CD4-positive, alpha-beta T cell (primary cell): ENCODE results near the gene GRK4. TPM values are rescaled to one million over a fixed set of nuclear protein-coding genes. Genes with fewer than 3 reads are reported as not detected.
A peak's percentile ranks its signal among the peaks of the same experiment; 100 is the strongest.

Experiments used
- ATAC-seq: fragments of 200-7000 bp; cut with Tn5 transposase; one replicate; pipeline ENCODE4 v1.10.0; 2022; ENCODE audit warnings: mild to moderate bottlenecking; ENCODE audit not compliant: poor library complexity
- CTCF ChIA-PET: fragments of 350-600 bp; sonication (Branson Sonifier 250); formaldehyde crosslinking; loops from one replicate; lab custom pipeline; 2021; ENCODE audit warnings: antibody characterized with exemption, inconsistent platforms; lab: Charles Lee
- POLR2A ChIA-PET: fragments of 350-600 bp; sonication (Branson Sonifier 250); formaldehyde crosslinking; loops from one replicate; lab custom pipeline; 2021; ENCODE audit warnings: antibody characterized with exemption, inconsistent platforms; lab: Charles Lee
- DNase-seq, 14 experiments: peaks; one replicate each; pipeline ENCODE4 v3.0.0-alpha.2; 2013 to 2020; ENCODE audit warnings: mixed read lengths in 2 of 14
- H3K27ac ChIP-seq, 2 donors: one replicate each; pipeline versions ENCODE4 v1.5.1 to v1.7.0; 2013; ENCODE audit warnings: low read length in 2 of 2, low read depth in 1 of 2, mild to moderate bottlenecking in 1 of 2
- H3K27me3 ChIP-seq, 2 experiments: 1 replicate in 1 of 2; 2 replicates in 1 of 2; pipeline versions ENCODE4 v1.6.1 to v1.7.0; 2013; ENCODE audit warnings: low read length in 2 of 2, control low read depth in 1 of 2, mild to moderate bottlenecking in 1 of 2, moderate library complexity in 1 of 2; ENCODE audit not compliant: insufficient read depth in 2 of 2, control insufficient read depth in 1 of 2
- H3K36me3 ChIP-seq: one replicate; pipeline ENCODE4 v1.6.1; 2013; ENCODE audit warnings: low read length, control low read depth; ENCODE audit not compliant: insufficient read depth
- H3K4me1 ChIP-seq: one replicate; pipeline ENCODE4 v1.6.1; 2013; ENCODE audit warnings: low read length, control low read depth; ENCODE audit not compliant: insufficient read depth
- H3K4me3 ChIP-seq: one replicate; pipeline ENCODE4 v1.5.1; 2013; ENCODE audit warnings: mild to moderate bottlenecking, low read length, moderate library complexity
- H3K9me3 ChIP-seq, 2 experiments: 1 replicate in 1 of 2; 2 replicates in 1 of 2; pipeline versions ENCODE4 v1.6.1 to v1.7.0; 2013; ENCODE audit warnings: low read length in 2 of 2, mild to moderate bottlenecking in 2 of 2, control low read depth in 1 of 2, moderate library complexity in 1 of 2; ENCODE audit not compliant: control insufficient read depth in 1 of 2, insufficient read depth in 1 of 2
- H3K27ac Mint-ChIP-seq: one replicate; pipeline ENCODE4 v1.8.0; 2020; ENCODE audit warnings: mixed read lengths
- H3K27me3 Mint-ChIP-seq: one replicate; pipeline ENCODE4 v1.8.0; 2021; ENCODE audit warnings: mixed read lengths
- H3K36me3 Mint-ChIP-seq: one replicate; pipeline ENCODE4 v1.8.0; 2021; ENCODE audit warnings: low read depth, mixed read lengths
- H3K4me1 Mint-ChIP-seq: one replicate; pipeline ENCODE4 v1.8.0; 2021; ENCODE audit warnings: low read depth, mixed read lengths
- H3K4me3 Mint-ChIP-seq: one replicate; pipeline ENCODE4 v1.8.0; 2020; ENCODE audit warnings: mild to moderate bottlenecking, mixed read lengths
- H3K9me3 Mint-ChIP-seq: one replicate; pipeline ENCODE4 v1.8.0; 2020; ENCODE audit warnings: mixed read lengths
- CTCF ChIP-seq: fragments of 200-600 bp; IDR thresholded peaks from one replicate; pipeline ENCODE4 v1.8.0; 2022; ENCODE audit warnings: antibody characterized with exemption, mild to moderate bottlenecking
- intact Hi-C, 2 experiments: fragments of 100-400 bp; cut with DNase I in 1 of 2; cut with micrococcal nuclease in 1 of 2; formaldehyde crosslinking; loops; one replicate each; pipeline versions ENCODE4 v1.15.1 to v1.9.0; 2023 to 2025; cut with DNase I, micrococcal nuclease
- total RNA-seq, 174 experiments: library from RNA in 2 of 174; stranded (reverse) in 2 of 174; gene quantifications; one replicate each; pipeline ENCODE4 v1.2.3 and lab custom pipeline; 2021 to 2026

Gene GRK4
- total RNA-seq, 2 experiments from 2014 or later, result 1.2 to 1.8 TPM

GRCh38 chr4:3071811-3072210 is 108.4 kb downstream of the GRK4 start:
- no peaks in the 10 kb centered on the region for H3K36me3 ChIP-seq
- CTCF ChIA-PET, result no interaction called here
- Mint-ChIP-seq H3K4me1 (peaks cover 15% of the 10 kb centered on the region), H3K27me3 (no peaks in the 10 kb centered on the region), H3K36me3 (no peaks in the 10 kb centered on the region), H3K9me3 (no peaks in the 10 kb centered on the region), H3K27ac (no peak overlapping the region), H3K4me3 (peak overlapping the region; percentile 46)
- H3K9me3 ChIP-seq, result no peaks in the 10 kb centered on the region
- intact Hi-C loops, result loop anchor here in 1 of 2 experiments (2.0 to 10.0 kb wide), 9 partner anchors 23 to 1487 kb away; partner anchors contain the start of genes FAM193A, HAUS3, LETM1 and POLN
- peaks cover 23% of the 10 kb centered on the region for H3K4me1 ChIP-seq
- no peak overlapping the region for H3K4me3 ChIP-seq
- no peaks in the 10 kb centered on the region for H3K27me3 ChIP-seq
- H3K27ac ChIP-seq, result no peak overlapping the region
- TF ChIP-seq CTCF, result no peak
- peak in 1 of 14 experiments; percentile 34 for DNase-seq
- POLR2A ChIA-PET, result interaction anchor here (4.1 kb wide), 1 partner anchor 30 kb away, joined by 18 read pairs; no protein-coding TSS in a partner anchor
- no peak for ATAC-seq

GRCh38 chr4:3073158-3074077 is 110.0 kb downstream of the GRK4 start:
- peak overlapping the region; percentile 64 for H3K4me3 ChIP-seq
- DNase-seq, result peak in 8 of 14 experiments; percentile 1 to 46 (median 7)
- no peak overlapping the region for H3K27ac Mint-ChIP-seq
- ChIA-PET CTCF (interaction anchor here (1.2 to 1.4 kb wide), 3 partner anchors 34 to 660 kb away, joined by 3 to 4 read pairs (median 3); no protein-coding TSS in a partner anchor), POLR2A (interaction anchor here (1.0 to 4.1 kb wide), 5 partner anchors 29 to 318 kb away, joined by 3 to 18 read pairs (median 6); partner anchors contain the start of genes GRK4 and NOP14)
- H3K4me1 Mint-ChIP-seq, result peaks cover 22% of the 10 kb centered on the region
- peak overlapping the region; percentile 34 for H3K4me3 Mint-ChIP-seq
- no peaks in the 10 kb centered on the region for H3K27me3 Mint-ChIP-seq
- no peak overlapping the region for H3K27ac ChIP-seq
- no peaks in the 10 kb centered on the region for H3K9me3 Mint-ChIP-seq
- no peaks in the 10 kb centered on the region for H3K36me3 Mint-ChIP-seq
- peaks cover 23% of the 10 kb centered on the region for H3K4me1 ChIP-seq
- intact Hi-C loops, result loop anchor here (2.0 to 10.0 kb wide), 11 partner anchors 25 to 1489 kb away; partner anchors contain the start of genes FAM193A (in 1 of the 2), GRK4 (in 1 of the 2), HAUS3 (in 1 of the 2) and LETM1 (in 1 of the 2)
- H3K9me3 ChIP-seq, result no peaks in the 10 kb centered on the region
- no peaks in the 10 kb centered on the region for H3K36me3 ChIP-seq
- ATAC-seq, result no peak
- no peak for TF ChIP-seq CTCF
- no peaks in the 10 kb centered on the region for H3K27me3 ChIP-seq

- Histone ChIP-seq H3K9me3 (no peaks in the 10 kb centered on the region), H3K27ac (peak within 1 kb of the TSS; percentile 72 to 87), H3K4me3 (peak within 1 kb of the TSS; percentile 80), H3K36me3 (no peaks in the 10 kb centered on the region), H3K27me3 (no peaks in the 10 kb centered on the region), H3K4me1 (peaks cover 23% of the 10 kb centered on the region)
- ChIA-PET CTCF (interaction anchor here (1.2 to 1.4 kb wide), 2 partner anchors 33 to 661 kb away, joined by 3 read pairs; no protein-coding TSS in a partner anchor), POLR2A (interaction anchor here (1.0 to 4.1 kb wide), 5 partner anchors 30 to 319 kb away, joined by 3 to 18 read pairs (median 6); partner anchors contain the start of genes GRK4 and NOP14)
- TF ChIP-seq CTCF, result no peak
- H3K27ac Mint-ChIP-seq, result peak within 1 kb of the TSS; percentile 86
- no peaks in the 10 kb centered on the region for H3K36me3 Mint-ChIP-seq
- H3K9me3 Mint-ChIP-seq, result no peaks in the 10 kb centered on the region
- ATAC-seq (peak; percentile 84), DNase-seq (peak; percentile 93 to 99 (median 98))
- H3K4me1 Mint-ChIP-seq, result peaks cover 26% of the 10 kb centered on the region
- intact Hi-C loops, result loop anchor here (2.0 to 10.0 kb wide), 10 partner anchors 27 to 1489 kb away; partner anchors contain the start of genes FAM193A (in 1 of the 2), GRK4 (in 1 of the 2), HAUS3 (in 1 of the 2) and LETM1 (in 1 of the 2)
- H3K27me3 Mint-ChIP-seq, result no peaks in the 10 kb centered on the region
- peak within 1 kb of the TSS; percentile 92 for H3K4me3 Mint-ChIP-seq
Measured at GRCh38 chr4:3074078-3074845, 110.9 kb downstream of the GRK4 start, which contains the start of the genes HTT and HTT-AS. TSS of gene HTT (plus strand) at chr4:3074681. CDS start at chr4:3074826, 145 bp downstream. TSS of gene HTT-AS (minus strand) at chr4:3074538.
